Cardiac fibroblast (primary cell): Measurements from ENCODE around the gene DPH7.
"Not testable (repeated sequence)": the region's sequence is repeated elsewhere in the genome, so short reads cannot be mapped to it uniquely, and the experiment has no call there.

ENCODE experiments used
- DNase-seq, 2 donors: peaks; one replicate each; pipeline versions ENCODE4 v3.0.0 to v3.0.0-alpha.2; 2010; ENCODE audit warnings: low read depth in 2 of 2
- H3K4me3 ChIP-seq, 2 donors: replicated peaks in 1 of 2; 1 replicate in 1 of 2; 2 replicates in 1 of 2; pipeline ENCODE4 v1.5.1; 2011; ENCODE audit warnings: low read depth in 2 of 2, low read length in 2 of 2, mild to moderate bottlenecking in 2 of 2, moderate library complexity in 1 of 2
- CTCF ChIP-seq: IDR thresholded peaks from one replicate; pipeline ENCODE4 v1.5.1; 2011; ENCODE audit warnings: low read depth, mild to moderate bottlenecking, low read length, inconsistent platforms

DPH7 gene

GRCh38 chr9:137554349-137554748, 24.4 kb downstream of the DPH7 start:
- TF ChIP-seq CTCF: no peak
- H3K4me3 ChIP-seq: no peak overlapping the region
- no peak for DNase-seq

- not testable (repeated sequence) for DNase-seq
Measured at GRCh38 chr9:137553654-137554053, 25.1 kb downstream of the DPH7 start.

GRCh38 chr9:137552022-137552768, 26.5 kb downstream of the DPH7 start:
- peak overlapping the region; percentile 70 to 89 for H3K4me3 ChIP-seq
- peak in 1 of 2 donors; percentile 27 for DNase-seq
- no peak for TF ChIP-seq CTCF

More at GRCh38 chr9:137553654-137554053, 25.1 kb downstream of the DPH7 start:
- not testable (repeated sequence) for H3K4me3 ChIP-seq

GRCh38 chr9:137551264-137552021, 27.3 kb downstream of the DPH7 start, which contains the start of gene MRPL41:
Gene MRPL41 (plus strand): TSS chr9:137551879. CDS start chr9:137552082, 203 bp downstream.
- TF ChIP-seq CTCF: peak; percentile 27
- DNase-seq: peak; percentile 85 to 91
- H3K4me3 ChIP-seq: peak within 1 kb of the TSS; percentile 70 to 89

- not testable (repeated sequence) for DNase-seq
- peak overlapping the region; percentile 65 to 67 for H3K4me3 ChIP-seq
Measured at GRCh38 chr9:137550958-137551263, 27.8 kb downstream of the DPH7 start.

GRCh38 chr9:137550231-137550621, 28.5 kb downstream of the DPH7 start, which contains the start of gene PNPLA7:
Gene PNPLA7 (minus strand): TSS chr9:137550402. CDS start chr9:137550197, 205 bp downstream.
- DNase-seq: peak; percentile 57 to 86
- H3K4me3 ChIP-seq: peak within 1 kb of the TSS; percentile 65 to 67
- no peak for TF ChIP-seq CTCF

GRCh38 chr9:137547687-137548543, 30.8 kb downstream of the DPH7 start:
- no peak overlapping the region for H3K4me3 ChIP-seq
- TF ChIP-seq CTCF: no peak
- DNase-seq: no peak
